ENCODE results near the gene RPS5.
"Not testable (repeated sequence)": the region's sequence is repeated elsewhere in the genome, so short reads cannot be mapped to it uniquely, and the experiment has no call there.

Gene RPS5

DNA sequence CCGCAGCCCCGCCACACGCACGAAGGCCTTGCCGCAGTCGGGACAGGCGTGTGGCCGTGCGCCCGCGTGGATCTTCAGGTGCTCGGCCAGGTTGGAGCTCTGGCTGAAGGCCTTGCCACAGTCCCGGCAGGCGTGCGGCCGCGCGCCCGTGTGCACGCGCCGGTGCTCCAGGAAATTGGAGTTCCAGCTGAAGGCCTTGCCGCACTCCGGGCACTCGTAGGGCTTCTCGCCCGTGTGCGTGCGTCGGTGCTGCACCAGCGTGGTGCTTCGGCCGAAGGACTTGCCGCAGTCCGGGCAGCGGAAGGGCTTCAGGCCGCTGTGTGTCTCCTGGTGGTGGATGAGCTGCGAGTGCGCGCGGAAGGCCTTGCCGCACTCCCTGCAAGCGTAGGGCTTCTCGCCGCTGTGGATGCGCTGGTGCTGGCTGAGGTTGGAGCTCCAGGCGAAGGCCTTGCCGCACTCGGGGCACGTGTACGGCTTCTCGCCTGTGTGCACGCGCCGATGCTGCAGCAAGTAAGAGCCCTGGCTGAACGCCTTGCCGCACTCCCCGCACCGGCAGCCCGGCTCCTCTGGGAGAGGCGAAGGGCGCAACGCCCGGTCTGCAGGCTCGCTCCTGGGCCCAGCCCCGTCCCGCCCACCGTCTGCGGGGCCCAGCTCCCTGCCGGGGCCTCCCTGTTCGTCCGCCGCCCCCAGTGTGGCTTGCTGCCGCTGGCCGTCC is 30.1 kb upstream of the RPS5 start:
- no peak for DNase-seq (ENCODE audit: low read depth in 2 of 2)

DNA sequence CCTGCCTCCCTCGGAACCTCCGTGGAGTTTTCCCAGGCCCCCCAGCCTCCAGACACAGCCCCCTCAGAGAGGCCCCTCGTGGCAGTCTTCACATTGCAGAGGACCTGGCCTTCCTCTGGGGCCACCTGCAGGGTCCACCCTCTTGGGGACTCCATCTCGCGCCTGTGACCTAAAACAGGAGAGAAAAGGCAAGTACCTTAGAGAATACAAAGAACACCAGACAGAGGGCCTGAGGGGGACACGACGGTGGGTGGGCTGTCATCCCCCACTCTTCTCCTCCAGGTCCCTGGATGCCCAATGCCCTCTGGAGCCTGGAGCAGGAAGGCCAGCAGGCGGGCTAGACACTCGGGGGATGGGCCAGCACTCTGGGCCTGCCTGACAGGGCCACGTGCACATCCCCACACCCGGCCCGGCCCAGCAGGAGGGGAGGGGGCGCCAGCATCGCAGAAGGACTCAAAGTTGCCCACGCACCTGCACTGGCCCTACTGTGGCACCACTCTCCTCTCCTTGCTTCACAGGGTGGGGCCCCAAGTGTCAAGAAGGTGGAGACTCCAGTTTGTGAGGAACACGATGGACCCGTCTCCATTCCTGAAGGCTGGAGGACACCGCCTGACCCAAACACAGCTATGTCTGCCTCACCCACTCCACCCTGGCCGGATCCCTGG is 29.5 kb upstream of the RPS5 start:
- no peak for DNase-seq (ENCODE audit: low read depth in 2 of 2)

DNA sequence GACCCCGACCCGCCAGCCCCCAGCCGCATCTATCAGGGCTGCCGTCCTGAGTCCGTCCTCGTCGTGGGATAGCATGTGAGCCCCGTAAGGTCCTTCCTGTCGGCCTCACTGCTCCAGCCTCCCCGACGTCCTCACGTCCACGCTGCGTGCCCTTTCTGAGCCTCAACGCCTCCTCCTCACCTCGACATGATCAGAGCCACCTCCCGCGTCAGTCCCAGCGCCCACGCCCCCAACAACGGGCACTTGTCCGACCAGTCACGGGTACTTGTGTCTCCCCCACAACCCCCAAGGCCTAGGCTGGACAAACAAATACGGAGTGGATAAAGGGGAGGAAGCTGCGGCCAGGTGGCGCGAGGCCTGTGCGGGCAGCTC is 25.2 kb upstream of the RPS5 start:
- DNase-seq (ENCODE audit: low read depth in 2 of 2): no peak

DNA sequence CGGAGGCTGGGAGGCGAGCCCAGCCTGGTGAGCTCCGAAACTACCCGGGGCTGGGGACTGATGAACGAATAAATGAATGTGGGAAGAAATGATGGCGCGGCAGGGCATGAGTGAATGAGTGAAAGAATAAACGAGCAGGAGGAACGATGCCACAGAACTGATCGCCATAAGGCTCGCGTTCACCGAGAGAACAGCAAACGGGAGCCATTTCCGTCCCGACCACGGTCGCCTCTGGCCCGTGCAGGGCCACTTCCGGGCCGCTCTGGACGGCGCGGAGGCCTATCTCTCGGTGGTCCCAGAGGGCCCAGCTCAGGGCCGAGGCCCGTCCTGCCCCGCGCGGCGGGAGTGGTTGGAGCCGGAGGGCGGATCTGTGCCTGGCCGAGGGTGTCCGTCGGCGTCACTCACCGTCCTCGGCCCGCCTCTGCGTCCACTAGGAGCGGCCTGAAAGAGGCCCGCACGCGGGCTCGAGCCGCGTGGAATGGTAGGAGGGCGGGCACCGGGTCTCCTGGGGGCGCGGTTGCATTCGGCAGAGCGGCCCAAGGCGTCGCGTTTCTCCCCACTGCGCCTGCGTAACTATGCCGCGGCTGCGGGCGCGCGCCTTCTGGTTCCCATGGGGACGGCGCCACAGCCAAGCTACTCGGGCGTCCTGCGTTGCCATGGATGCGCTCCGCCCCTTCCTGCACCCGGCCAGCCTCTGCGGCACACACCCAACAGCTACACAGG is 24.6 kb upstream of the RPS5 start, which contains the start of gene ZNF497:
ZNF497 (minus strand) TSS at position 480 of the 723 bp plus-strand sequence. CDS start 5,116 bp downstream, outside the sequence.
- DNase-seq (ENCODE audit: low read depth in 2 of 2): peak; percentile 94 to 95

DNA sequence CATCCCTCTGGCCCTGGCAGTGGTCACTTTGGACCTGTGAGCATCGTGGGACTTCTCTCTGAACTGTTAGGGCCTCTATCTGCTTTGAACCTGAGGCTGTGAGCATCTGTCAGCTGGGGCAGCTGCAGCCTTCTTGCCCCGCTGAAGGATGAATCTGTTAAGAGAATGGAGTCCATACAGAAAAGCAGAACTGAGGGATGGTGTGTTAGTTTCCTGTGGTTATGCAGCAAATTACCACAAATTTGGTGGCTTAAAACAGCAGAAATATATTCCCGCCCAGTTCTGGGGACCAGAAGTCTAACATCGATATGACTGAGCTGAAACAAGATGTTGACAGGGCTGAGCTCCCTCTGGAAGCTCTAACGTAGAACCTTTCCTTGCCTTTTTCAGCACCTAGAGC is 22.9 kb upstream of the RPS5 start:
- no peak for DNase-seq (ENCODE audit: low read depth in 2 of 2)

DNA sequence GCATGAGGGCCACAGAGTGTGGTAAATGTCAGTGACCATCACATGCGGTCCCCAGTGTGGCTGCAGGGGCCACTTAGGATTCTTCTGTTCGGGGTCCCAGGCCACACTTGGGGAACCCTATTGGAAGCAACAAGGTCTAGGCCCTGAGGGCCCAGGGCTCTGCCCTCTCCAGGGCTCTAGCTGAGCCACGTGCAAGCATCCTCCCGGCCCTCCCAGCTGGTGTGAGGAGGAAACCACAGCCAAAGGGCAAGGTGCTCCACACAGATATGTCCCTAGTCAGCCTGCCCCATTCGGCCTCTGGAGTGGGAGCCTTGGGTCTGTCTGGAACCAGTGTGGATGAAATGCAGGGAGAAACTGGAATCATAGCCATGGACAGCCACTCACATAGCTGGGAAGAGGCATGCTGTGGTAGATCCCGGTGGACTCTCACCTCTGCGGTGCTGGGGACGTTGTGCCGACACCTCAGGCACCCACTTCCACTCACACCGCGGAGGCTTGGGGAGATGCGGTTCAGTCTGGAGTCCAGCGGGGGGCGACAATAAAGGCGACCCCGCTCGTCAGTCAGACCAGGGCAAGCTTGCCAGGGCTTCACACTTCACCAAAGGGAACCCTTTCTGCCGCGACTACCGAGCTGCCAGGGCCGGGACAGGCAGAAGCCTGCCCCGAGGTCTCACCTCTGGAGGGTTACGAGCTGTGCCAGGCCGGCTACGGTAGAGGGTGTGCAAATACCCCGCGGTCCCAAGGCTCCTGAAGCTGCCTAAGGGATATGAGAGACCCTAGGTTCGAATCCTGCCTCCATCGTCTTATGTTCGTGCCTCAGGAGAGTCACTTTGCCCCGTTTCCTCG is 20.3 kb upstream of the RPS5 start:
- DNase-seq (ENCODE audit: low read depth in 2 of 2): no peak

DNA sequence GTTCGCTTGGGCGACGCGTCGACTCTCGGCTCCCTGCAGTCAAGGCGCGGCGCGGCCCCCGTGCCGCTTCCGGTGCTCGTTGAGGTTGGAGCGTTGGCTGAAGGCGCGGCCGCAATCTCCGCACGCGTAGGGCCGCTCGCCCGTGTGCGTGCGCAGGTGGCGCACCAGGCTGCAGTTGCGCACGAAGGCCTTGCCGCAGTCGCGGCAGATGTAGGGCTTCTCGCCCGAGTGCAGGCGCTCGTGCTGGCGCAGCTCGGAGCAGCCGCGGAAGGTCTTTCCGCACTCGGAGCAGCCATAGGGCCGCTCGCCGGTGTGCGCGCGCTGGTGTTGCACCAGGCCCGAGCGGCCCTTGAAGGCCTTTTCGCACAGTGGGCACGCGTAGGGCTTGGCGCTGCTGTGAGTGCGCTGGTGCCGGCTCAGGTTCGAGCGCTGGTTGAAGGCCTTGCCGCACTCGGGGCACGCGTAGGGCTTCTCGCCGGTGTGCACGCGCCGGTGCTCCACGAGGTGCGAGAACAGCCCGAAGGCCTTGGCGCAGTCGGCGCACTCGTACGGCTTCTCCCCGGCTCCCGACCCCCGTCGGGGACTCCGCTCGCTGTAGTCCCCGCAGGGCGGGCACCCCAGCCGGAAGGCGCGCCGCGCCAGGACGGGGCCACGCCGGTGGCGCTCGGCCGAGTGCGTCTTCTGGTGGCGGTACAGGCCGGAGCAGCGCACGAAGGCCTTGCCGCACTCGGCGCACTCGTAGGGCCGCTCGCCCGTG is 19.2 kb upstream of the RPS5 start:
- DNase-seq (ENCODE audit: low read depth in 2 of 2): no peak

DNA sequence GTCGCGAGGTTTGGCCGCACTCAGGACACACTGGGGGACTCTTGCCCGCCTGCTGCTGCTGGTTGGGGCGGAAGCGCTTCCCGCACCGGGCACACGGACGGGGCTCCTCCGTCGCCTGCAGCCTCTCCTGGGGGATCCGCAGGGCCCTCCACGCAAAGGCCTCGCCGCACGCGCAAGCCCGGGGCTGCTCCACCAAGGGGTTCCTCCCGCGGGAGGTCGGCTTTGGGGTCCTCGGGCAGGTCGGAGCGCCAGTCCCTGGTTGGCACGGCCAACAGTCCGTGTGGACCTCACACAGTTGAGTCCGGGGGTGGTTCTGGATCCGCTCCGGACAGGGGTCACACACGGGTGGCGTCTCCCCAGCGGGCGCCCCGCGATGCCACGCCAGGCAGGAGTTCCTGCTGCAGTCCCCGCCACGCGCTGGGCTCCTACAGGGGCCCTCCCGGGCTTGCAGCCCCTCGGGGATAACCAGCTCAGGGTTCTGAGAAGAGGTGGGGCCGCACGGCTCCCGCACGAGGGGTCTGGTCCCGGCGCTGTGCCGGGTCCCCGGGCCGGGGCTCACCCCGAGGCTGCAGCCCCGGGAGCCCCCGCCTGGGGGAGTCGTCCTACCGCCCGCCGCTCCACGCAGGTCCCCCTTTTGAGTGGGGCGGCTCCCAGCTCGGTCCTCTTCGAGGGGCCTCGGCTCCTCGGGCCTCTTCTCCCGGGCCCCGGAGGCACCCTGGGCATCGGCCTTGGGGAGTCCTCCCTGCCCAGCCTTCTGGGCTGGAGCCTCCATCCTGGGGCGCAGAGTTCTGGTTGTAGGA is 18.3 kb upstream of the RPS5 start:
- DNase-seq (ENCODE audit: low read depth in 2 of 2): no peak

DNA sequence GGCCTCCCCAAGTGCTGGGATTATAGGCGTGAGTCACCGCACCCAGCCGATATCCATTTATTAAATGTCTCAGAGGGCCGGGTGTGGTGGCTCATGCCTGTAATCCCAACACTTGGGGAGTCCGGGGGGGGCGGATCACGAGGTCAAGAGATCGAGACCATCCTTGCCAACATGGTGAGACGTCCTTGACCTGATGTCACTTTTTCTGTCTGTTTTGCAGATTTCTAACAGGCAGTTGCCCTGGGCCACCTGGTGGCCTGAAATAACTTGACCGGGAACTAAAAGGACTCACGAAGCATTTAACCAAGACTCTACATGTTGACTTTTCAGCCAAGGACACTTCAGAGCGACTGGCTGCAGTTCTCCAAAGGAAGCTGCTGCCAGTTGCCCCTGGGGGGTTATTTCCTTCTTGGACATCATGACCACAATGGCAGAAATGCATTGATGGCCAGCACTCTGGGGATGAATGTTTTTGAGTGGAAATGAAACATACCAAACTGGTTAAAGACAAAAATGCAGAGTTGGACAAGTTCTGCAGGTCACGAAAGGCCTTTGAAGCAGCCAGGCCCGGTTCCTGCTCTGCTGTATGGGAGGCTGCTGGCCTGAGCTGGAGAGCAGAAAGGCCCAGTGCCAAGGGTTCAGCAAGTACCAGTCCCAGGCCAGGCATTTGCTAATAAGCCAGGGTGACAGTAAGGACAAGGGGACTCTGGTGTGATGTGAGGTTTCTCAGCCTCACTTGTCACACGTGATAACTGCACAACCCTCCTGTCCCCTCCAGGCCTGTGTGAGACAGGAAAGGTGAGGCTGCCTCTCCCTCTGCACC is 14.5 kb upstream of the RPS5 start:
- no peak for DNase-seq (ENCODE audit: low read depth in 2 of 2)

DNA sequence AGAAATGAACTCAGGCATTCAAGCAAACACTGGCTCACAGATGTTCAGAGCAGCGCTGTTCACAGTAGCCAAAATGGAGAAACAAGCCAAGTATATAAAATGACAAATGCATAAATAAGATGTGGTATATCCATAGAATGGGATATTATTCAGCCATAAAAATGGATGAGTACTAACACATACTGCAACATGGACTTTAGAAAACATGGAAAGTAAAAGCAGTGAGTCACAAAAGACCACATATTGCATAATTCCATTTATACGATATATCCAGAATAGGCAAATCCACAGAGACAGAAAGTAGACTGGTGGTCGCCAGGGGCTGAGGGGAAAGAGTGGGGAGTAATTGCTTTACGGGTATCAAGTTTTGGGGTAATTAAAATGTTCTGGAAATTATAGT is 12.9 kb upstream of the RPS5 start:
- no peak for DNase-seq (ENCODE audit: low read depth in 2 of 2)

DNA sequence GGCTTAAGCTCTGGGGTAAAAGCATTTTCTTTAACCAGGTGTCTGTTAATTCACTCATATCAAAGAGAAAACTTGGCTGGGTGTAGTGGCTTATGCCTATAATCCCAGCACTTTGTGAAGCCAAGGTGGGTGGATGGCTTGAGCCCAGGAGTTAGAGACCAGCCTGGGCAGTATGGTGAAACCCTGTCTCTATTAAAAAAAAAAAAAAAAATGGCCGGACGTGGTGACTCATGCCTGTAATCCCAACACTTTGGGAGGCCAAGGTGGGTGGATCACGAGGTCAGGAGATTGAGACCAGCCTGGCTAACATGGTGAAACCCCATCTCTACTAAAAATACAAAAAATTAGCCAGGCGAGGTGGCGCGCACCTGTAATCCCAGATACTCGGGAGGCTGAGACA is 10.3 kb upstream of the RPS5 start:
- not testable (repeated sequence) for DNase-seq (ENCODE audit: low read depth in 2 of 2)

DNA sequence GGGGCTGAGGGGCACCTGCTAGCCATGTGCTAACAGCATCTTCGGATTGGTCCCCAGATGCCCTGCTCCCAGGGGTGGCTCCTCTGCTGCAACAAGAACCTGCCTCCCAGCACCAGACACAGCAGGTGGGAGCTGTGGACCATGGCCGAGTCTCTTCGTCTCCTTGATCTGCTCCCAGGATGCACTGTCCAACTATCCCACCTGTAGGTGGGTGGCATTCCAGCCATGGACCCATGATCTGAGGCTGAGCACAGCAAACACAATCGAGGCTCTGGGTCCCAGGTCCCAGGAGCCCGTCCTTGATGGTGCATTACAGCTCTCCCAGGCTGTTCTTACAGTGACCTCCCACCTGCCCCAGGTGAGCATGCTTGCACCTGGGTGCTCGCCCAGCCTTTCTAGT is 7.8 kb upstream of the RPS5 start:
- no peak for DNase-seq (ENCODE audit: low read depth in 2 of 2)

DNA sequence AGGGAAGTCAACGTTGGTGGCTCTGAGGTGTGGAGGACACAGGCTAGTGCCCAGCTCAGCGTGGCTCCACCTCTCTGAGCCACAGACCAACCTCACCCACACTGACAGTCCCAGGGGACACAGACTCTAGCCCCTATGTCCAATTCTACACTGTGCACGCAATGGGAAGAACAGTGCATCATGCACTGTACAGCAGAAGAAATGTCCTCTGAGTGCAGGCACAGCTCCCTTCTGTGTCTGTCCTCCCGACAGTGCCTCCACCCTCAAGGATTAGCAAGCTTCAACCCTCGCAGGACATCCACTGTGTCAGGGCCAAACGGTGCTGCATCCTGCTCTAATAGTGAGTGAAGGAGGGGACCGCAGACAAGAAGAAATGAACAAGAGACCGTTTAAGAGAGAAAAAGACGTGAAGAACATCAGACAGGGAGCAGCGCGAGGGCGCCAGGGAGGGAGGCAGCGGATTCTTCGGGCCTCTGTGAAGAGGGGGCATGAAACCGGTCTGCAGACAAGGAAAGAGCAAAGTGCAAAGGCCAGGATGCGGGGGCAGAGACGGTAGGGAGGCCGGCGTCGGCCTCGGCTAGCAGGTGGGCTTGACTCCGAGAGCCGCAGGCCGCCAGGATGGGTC is 6.9 kb upstream of the RPS5 start:
- DNase-seq (ENCODE audit: low read depth in 2 of 2): no peak

DNA sequence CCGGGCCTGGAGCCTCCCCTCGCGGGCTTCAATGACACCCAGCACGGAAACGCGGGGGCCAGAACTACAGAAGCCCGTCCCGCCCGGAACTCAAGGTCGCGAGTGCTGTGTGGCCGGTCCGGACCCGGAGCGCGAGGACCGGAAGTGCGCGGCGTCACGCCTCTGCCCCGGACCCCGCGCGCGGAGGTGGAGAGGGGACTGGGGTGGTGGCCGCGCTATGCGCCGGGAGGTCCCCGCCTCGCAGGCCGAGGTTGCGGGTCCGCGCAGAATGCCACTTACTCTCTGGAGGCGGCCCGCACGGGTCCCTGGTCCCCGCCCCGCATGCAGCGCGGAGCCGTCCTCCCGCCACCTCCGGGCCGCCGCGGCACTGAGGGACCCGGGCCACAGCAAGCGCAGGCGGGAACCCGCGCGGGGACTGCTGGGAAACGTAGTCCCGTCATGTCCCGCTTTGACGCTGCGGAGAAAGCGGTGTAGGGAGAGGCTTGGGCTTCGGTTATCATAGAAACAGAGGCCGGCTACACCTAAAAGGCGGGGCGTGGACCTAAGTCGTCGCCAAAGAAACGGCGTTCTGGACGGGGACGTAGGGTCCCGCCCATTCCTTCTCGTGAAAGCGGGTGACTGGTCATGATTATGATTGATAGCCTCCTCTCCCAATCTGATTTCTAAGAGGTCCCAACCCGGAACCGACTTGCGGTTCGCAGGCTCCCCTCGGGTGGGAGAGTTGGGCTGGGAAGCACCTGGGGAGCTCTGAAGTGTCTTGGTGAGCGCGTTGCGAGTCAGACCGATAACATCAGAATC is 6.2 kb upstream of the RPS5 start, which contains the start of gene ZNF837:
ZNF837 (minus strand) TSS at position 369 of the 798 bp plus-strand sequence. CDS start 11,698 bp downstream, outside the sequence.
- DNase-seq (ENCODE audit: low read depth in 2 of 2): peak; percentile 90 to 99

DNA sequence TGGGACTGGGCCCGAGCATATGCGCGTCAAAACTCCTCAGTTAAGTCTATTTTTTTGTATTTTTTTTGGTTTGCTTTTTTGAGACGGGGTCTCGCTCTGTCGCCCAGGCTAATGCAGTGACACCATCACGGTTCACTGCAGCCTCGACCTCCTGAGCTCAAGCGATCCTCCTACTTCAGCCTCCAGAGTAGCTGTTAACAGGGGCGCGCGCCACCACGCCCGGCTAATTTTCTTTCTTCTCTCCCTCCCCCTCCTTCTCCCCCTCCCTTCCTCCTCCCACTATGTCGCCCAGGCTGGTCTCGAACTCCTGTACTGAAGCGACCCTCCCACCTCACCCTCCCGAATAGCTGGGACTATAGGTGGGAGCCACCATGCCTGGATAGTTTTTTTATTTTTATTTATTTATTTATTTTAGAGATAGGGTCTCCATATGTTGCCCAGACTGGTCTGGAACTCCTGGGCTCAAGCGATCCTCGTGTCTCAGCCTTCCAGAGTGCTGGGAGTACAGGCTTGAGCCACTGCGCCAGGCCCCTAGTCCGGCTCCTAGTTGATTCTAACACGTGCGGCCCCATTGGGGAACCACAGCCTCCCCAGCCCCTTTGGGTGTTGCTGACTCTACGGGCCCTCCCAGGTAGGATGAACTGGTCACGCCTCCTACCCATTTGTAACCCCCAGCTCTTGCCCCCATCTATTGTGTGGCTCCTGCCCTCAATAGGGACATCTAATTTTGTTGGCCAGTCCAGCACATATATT is 5.4 kb upstream of the RPS5 start:
- no peak for DNase-seq (ENCODE audit: low read depth in 2 of 2)

DNA sequence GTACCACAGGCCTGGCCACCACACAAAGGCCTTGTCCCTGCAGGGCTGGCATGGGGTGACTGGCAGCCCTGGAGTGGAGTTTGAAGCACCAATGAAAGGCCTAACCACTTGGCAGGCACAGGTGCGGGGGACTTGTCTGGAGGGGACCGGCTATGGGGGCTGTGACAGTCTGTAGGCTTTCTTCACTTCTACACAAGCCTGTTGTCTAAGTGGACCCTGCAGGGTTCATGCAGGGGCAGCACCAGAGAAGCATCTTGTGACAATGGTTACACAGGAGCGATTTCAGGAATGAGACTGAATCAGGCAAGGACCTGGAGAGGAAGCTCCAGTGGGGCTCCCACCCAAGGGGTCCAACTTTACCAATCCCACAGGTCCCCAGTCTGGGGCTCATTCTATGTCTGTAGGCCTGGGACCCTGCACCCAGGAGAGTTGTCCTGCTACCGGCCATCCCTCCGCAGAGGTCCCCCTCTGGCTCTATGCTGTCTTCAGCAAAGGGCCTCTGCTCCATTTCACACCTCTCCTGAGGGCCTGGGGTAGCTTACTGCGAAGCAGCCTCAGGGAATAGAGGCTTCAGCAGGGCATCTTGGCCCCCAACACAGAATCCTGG is 4.0 kb upstream of the RPS5 start:
- no peak for DNase-seq (ENCODE audit: low read depth in 2 of 2)

Measured in activated CD8-positive, alpha-beta memory T cell treated with anti-CD3 and anti-CD28 coated beads for 4 hours (primary cell).